ENCODE measurements around the gene DOK5. TPM values are rescaled to one million over a fixed set of nuclear protein-coding genes. Genes with fewer than 3 reads are reported as not detected.

Gene DOK5
- total RNA-seq, 1 donor from 2014 or later: 3.5 TPM

- no peaks in the 10 kb centered on the region for H3K36me3 ChIP-seq (ENCODE audit: control insufficient read depth, insufficient read depth, low read length)
- no peak overlapping the region for H3K4me3 ChIP-seq (ENCODE audit: low read depth, low read length)
- no peak for DNase-seq (ENCODE audit: low read depth)
- H3K27me3 ChIP-seq (ENCODE audit: control insufficient read depth, insufficient read depth, low read length): no peaks in the 10 kb centered on the region
- TF ChIP-seq, protein P1, sequence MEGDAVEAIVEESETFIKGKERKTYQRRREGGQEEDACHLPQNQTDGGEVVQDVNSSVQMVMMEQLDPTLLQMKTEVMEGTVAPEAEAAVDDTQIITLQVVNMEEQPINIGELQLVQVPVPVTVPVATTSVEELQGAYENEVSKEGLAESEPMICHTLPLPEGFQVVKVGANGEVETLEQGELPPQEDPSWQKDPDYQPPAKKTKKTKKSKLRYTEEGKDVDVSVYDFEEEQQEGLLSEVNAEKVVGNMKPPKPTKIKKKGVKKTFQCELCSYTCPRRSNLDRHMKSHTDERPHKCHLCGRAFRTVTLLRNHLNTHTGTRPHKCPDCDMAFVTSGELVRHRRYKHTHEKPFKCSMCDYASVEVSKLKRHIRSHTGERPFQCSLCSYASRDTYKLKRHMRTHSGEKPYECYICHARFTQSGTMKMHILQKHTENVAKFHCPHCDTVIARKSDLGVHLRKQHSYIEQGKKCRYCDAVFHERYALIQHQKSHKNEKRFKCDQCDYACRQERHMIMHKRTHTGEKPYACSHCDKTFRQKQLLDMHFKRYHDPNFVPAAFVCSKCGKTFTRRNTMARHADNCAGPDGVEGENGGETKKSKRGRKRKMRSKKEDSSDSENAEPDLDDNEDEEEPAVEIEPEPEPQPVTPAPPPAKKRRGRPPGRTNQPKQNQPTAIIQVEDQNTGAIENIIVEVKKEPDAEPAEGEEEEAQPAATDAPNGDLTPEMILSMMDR (IDR thresholded peaks at IDR 0.05; ENCODE audit: insufficient read depth, low read length, poor library complexity, severe bottlenecking): no peak
Measured at GRCh38 chr20:54577637-54578036, 102.2 kb downstream of the DOK5 start.

DNA sequence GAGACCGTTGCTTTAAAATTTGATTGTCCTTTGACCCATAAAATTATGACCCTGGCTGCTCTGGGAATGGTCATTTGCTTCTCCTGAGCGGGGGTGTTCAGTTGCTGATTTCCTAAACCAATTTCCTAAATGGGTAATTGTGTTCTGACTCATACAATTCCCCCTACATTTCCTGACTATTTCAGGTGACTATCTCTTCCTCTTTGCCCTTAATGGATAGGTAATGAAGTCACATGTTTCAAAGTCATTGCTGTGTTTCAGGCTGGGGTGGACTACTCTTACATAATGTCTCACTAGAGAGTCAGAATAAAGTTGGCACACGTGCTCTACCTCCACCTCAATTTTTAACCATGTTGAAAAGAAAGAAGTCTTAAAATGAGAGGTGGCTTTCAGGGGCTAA lies 109.8 kb downstream of the DOK5 start:
- no peaks in the 10 kb centered on the region for H3K27me3 ChIP-seq (ENCODE audit: control insufficient read depth, insufficient read depth, low read length)
- no peak overlapping the region for H3K4me3 ChIP-seq (ENCODE audit: low read depth, low read length)
- peak; percentile 12 for DNase-seq (ENCODE audit: low read depth)
- TF ChIP-seq, protein P1 (IDR thresholded peaks at IDR 0.05; ENCODE audit: insufficient read depth, low read length, poor library complexity, severe bottlenecking): no peak
- no peaks in the 10 kb centered on the region for H3K36me3 ChIP-seq (ENCODE audit: control insufficient read depth, insufficient read depth, low read length)

DNA sequence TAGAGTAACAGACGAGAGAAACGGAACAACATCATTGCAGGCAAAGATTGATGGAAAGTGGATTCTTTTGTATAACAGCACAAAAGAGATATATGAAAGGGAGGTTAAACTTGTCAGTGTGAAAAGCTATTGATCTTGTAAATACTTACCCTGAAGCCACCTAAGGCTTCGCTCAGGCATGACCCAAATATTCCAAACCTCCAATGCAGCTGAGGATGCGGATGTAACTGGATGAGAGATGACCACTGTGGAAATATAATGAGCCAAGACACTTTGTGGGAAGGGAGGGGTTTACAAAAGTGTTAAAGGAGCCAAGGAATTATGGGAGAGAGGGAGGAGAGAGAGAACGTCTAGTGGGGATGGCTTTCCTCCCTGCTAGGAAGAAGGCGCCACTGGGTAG lies 112.0 kb downstream of the DOK5 start:
- H3K4me3 ChIP-seq (ENCODE audit: low read depth, low read length): no peak overlapping the region
- no peaks in the 10 kb centered on the region for H3K36me3 ChIP-seq (ENCODE audit: control insufficient read depth, insufficient read depth, low read length)
- H3K27me3 ChIP-seq (ENCODE audit: control insufficient read depth, insufficient read depth, low read length): no peaks in the 10 kb centered on the region
- TF ChIP-seq, protein P1 (IDR thresholded peaks at IDR 0.05; ENCODE audit: insufficient read depth, low read length, poor library complexity, severe bottlenecking): no peak
- DNase-seq (ENCODE audit: low read depth): no peak

GRCh38 chr20:54589402-54590030 lies 114.1 kb downstream of the DOK5 start:
- TF ChIP-seq, protein P1 (IDR thresholded peaks at IDR 0.05; ENCODE audit: insufficient read depth, low read length, poor library complexity, severe bottlenecking): no peak
- Histone ChIP-seq H3K27me3 (ENCODE audit: control insufficient read depth, insufficient read depth, low read length) (no peaks in the 10 kb centered on the region), H3K4me3 (ENCODE audit: low read depth, low read length) (no peak overlapping the region), H3K36me3 (ENCODE audit: control insufficient read depth, insufficient read depth, low read length) (no peaks in the 10 kb centered on the region)
- DNase-seq (ENCODE audit: low read depth): no peak

GRCh38 chr20:54590856-54591255 lies 115.5 kb downstream of the DOK5 start:
- Histone ChIP-seq H3K36me3 (ENCODE audit: control insufficient read depth, insufficient read depth, low read length) (no peaks in the 10 kb centered on the region), H3K27me3 (ENCODE audit: control insufficient read depth, insufficient read depth, low read length) (no peaks in the 10 kb centered on the region), H3K4me3 (ENCODE audit: low read depth, low read length) (no peak overlapping the region)
- TF ChIP-seq, protein P1 (IDR thresholded peaks at IDR 0.05; ENCODE audit: insufficient read depth, low read length, poor library complexity, severe bottlenecking): no peak
- no peak for DNase-seq (ENCODE audit: low read depth)

GRCh38 chr20:54596651-54597050 lies 121.3 kb downstream of the DOK5 start:
- Histone ChIP-seq H3K36me3 (ENCODE audit: control insufficient read depth, insufficient read depth, low read length) (no peaks in the 10 kb centered on the region), H3K4me3 (ENCODE audit: low read depth, low read length) (no peak overlapping the region), H3K27me3 (ENCODE audit: control insufficient read depth, insufficient read depth, low read length) (no peaks in the 10 kb centered on the region)
- no peak for DNase-seq (ENCODE audit: low read depth)
- TF ChIP-seq, protein P1 (IDR thresholded peaks at IDR 0.05; ENCODE audit: insufficient read depth, low read length, poor library complexity, severe bottlenecking): no peak
